Ovary (tissue), 3 donors: ENCODE results near the gene CDC14B.

Source experiments
- EP300 ChIP-seq: sonication (generic); formaldehyde crosslinking; IDR thresholded peaks from one replicate; pipeline ENCODE4 v1.6.1; 2017; ENCODE audit warnings: antibody characterized with exemption
- POLR2A ChIP-seq: fragments of 450-650 bp; IDR thresholded peaks from one replicate; pipeline ENCODE4 v1.6.1; 2017; ENCODE audit warnings: antibody characterized with exemption, mild to moderate bottlenecking, moderate library complexity
- TF ChIP-seq, protein P1 (sequence below), 3 donors: fragments of 450-650 bp in 2 of 3; fragments of 200-600 bp in 1 of 3; IDR thresholded peaks; one replicate each; pipeline versions ENCODE4 v1.5.1 to v1.8.0; 2016 to 2022; ENCODE audit warnings: antibody characterized with exemption in 3 of 3, mild to moderate bottlenecking in 1 of 3
- donor health status: DM: no; HTN: no; CAD: no.

GRCh38 chr9:96450613-96451528, 168.8 kb downstream of the CDC14B start:
- TF ChIP-seq POLR2A (no peak), EP300 (no peak)
- TF ChIP-seq, protein P1, sequence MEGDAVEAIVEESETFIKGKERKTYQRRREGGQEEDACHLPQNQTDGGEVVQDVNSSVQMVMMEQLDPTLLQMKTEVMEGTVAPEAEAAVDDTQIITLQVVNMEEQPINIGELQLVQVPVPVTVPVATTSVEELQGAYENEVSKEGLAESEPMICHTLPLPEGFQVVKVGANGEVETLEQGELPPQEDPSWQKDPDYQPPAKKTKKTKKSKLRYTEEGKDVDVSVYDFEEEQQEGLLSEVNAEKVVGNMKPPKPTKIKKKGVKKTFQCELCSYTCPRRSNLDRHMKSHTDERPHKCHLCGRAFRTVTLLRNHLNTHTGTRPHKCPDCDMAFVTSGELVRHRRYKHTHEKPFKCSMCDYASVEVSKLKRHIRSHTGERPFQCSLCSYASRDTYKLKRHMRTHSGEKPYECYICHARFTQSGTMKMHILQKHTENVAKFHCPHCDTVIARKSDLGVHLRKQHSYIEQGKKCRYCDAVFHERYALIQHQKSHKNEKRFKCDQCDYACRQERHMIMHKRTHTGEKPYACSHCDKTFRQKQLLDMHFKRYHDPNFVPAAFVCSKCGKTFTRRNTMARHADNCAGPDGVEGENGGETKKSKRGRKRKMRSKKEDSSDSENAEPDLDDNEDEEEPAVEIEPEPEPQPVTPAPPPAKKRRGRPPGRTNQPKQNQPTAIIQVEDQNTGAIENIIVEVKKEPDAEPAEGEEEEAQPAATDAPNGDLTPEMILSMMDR (IDR thresholded peaks at IDR 0.05), result no peak
